Measurements from ENCODE around the gene CPNE5.

- TF ChIP-seq POLR2A (IDR thresholded peaks at IDR 0.05), result no peak
- no peak for TF ChIP-seq CTCF (IDR thresholded peaks at IDR 0.05)
Measured at GRCh38 chr6:36751833-36752186, 87.4 kb downstream of the CPNE5 start.

Measured in uterus (tissue), 2 donors.